Astrocyte of the hippocampus (primary cell): ENCODE data around the gene NID2.

Source experiments
- DNase-seq: peaks from one replicate; pipeline ENCODE4 v3.0.0; 2011; ENCODE audit warnings: low read depth, low spot score

NID2 gene

GRCh38 chr14:52025310-52025709 is 43.5 kb downstream of the NID2 start:
- peak; percentile 53 for DNase-seq

GRCh38 chr14:52023518-52023917 is 45.3 kb downstream of the NID2 start:
- peak; percentile 68 for DNase-seq

GRCh38 chr14:52021957-52022600 is 46.8 kb downstream of the NID2 start:
- no peak for DNase-seq

GRCh38 chr14:52020866-52021717 is 47.8 kb downstream of the NID2 start:
- DNase-seq, result no peak

GRCh38 chr14:52020161-52020714 is 48.6 kb downstream of the NID2 start:
- no peak for DNase-seq

DNA sequence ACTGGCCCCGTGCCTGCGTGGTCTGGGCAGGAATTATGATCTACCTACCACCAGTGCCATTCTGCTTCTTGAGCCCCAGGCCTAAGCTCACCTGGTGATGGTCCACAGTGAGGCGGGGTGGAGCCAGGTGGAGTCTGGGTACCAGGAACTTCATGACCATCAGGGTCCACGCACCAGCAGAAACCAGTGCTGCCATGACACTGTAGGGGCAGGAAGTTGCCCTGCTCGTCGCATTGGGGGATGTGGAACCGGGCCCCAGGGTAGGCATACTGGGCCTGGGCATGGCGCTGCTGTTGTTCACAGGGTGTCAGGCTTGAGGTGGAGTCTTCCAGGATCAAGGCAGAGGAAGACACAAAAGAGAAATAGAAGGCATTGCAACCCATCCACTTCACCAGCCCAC is 49.9 kb downstream of the NID2 start:
- DNase-seq, result no peak

DNA sequence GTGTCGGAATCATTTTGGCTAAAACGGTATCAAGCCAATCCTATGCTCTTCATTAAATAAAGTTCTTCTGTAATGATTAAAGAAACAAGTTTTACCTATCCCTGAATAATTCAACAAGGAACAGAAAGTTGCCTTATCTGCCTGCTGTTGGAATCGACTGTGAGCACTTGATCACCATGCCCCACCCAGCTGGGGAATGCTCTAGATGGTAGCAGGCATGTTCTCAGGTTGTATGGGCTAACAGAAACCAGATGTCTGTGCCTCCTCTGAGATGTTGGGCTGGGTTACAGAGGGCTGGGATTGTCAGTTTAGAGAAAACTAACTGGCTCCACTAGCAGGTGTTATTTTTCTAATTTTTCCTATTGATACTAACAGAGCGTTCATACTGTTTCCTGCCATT is 50.6 kb downstream of the NID2 start:
- no peak for DNase-seq

DNA sequence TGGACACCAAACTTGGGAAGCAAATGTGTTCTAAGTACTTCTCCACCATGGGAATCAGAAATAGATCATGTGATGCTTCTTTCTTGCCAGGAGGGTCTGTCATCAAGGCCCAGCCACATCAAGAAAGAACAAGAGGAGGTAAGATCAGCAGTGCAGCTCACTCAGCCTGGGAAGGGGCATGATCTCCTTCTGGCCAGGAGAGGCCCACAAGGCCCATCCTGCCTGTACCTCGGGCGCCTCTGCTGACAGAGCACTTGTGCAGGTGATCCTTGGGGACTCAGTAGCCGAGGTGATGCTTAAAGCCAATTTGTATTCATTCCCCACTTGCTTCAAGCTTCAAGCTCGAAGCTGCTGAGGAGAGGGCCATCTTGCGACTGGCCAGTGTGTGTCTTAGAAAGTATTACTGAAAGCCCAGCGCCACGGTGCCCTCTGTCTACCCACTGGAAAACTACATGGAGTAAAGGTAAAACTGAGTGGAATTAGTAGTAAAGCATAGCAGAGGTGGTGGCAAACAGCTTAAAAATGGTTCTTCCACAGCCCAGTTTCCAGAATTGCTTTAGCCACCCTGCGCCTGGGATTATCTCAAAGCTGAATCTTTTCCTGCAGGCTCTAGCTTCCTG is 53.3 kb downstream of the NID2 start:
- DNase-seq, result peak; percentile 29

- no peak for DNase-seq
These were observed 54.1 kb downstream of the NID2 start for GRCh38 chr14:52014601-52015267.

GRCh38 chr14:52013984-52014600 is 54.8 kb downstream of the NID2 start:
- DNase-seq, result no peak

DNA sequence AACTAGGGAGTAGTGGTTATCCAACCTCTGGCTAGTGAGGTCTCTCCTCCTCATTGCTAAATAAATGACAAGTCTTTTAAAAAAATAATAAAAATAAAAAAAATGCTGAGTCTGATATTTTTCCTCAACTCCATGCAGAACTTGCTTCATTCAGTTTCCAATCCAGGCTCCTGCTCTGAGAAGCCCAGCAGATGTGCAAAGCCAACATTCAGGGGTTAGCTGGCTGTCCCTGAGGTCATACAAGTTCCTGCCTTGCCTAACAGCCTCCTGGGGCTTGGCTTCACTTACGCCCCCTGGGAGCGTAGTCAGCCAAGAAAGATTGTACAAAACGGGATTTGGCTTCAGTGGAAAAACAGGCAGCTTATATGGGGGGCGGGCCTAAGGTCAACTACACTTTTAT is 56.2 kb downstream of the NID2 start:
- DNase-seq, result no peak

GRCh38 chr14:52011523-52011922 is 57.3 kb downstream of the NID2 start:
- DNase-seq, result no peak

GRCh38 chr14:52010173-52010693 is 58.6 kb downstream of the NID2 start:
- no peak for DNase-seq

GRCh38 chr14:52008136-52008535 is 60.7 kb downstream of the NID2 start:
- no peak for DNase-seq

GRCh38 chr14:52007637-52008036 is 61.2 kb downstream of the NID2 start:
- no peak for DNase-seq

DNA sequence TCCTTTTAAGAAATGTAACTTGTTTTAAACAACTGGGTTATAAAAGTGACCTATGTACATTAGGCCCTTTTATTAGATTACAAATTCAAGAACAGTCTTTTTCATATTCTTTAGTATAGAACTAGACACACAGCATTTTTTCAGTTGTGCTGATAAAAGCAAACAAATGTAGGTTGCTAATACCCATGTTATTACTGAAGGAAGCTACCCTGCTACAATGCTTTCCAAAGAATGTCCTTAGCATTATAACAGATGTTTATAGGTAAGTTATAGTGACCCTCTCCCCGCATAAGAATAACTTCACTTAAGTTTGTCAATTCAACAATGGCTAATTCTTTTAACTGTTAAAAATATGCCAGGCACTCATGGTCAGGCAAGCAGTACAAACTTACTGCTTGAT is 61.6 kb downstream of the NID2 start:
- no peak for DNase-seq

DNA sequence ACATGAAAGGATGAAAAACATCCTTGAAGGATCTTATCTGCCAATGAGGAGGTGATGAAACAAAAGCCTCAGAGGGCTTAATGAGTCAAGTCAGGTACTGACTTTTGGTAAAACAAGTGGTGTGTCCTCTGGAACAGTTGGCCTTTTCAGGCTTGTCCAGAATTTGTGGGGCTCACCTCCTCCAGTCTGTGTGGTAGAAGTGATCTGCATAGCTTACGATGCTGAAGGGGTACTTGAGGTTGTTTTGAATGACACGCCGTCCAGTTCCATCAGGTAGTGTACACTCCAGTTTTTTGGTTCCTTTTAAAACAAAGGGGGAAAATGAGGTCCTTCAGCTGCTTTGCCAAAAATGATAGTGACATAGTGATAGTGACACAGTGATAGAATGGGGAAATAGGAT is 62.5 kb downstream of the NID2 start:
- no peak for DNase-seq

GRCh38 chr14:52005625-52006024 is 63.2 kb downstream of the NID2 start:
- DNase-seq, result no peak

DNA sequence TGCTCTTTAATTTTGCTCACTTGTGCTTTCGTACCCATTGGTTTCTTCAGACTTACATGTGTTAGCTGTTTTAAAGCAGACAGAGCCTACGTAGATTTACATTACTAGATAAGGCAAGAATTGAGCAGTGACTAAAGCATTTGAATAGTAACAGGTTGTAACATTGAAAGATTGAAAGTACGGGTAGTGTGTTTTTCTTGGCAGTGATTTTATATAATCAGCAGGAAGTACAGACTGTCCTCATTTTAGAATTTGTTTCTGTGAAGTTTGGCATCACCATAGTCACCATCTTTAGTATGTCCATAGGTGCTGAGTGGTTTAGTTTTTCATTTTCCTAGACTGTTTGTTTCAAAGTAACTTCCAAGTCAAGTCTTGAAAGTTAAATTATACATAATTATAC is 65.5 kb downstream of the NID2 start:
- no peak for DNase-seq

DNA sequence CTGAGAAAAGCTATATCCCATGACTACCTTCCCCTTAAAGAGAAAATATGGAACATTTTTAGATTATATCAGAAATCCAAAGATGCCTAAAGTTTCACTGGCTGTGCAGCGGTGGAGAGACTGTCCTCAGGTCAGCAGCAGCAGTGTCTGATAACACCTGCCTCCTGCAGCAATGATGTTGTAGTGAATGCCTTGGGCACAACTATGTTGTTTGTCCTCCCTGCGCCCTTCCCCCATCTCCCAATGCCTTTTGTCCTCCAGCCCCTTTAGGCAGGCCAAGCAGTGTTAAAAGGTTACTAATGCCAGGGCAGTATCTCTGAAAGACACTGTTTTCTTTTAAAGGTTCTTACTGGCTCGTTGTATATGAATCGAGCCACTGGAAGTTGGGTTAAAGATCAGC is 66.3 kb downstream of the NID2 start:
- no peak for DNase-seq

DNA sequence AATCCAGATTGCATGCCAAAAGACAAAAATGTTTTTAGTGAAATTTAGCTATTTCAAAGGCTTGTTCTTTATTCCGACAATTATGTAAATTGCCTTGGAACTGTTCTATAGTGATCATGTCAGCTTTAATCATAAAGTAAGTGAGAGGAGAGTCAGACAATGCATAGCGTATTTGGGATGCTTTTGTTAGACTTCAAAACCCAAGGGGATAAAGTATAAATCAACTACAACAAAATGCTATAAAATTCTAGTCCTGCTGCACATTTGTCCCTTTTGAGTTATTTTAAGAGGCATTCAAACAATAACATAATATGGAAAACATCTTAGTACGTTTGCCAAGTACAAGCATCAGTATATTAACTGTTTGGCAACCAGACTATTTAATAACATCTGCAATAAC is 68.2 kb downstream of the NID2 start:
- DNase-seq, result no peak
